NCI-H1694 (cell line): Measurements from ENCODE around the gene LZIC.
A peak's percentile ranks its signal among the peaks of the same experiment; 100 is the strongest.

Experiments used
- DNase-seq: peaks from one replicate; lab custom pipeline; 2025; lab: John Stamatoyannopoulos, UW

Gene LZIC

DNA sequence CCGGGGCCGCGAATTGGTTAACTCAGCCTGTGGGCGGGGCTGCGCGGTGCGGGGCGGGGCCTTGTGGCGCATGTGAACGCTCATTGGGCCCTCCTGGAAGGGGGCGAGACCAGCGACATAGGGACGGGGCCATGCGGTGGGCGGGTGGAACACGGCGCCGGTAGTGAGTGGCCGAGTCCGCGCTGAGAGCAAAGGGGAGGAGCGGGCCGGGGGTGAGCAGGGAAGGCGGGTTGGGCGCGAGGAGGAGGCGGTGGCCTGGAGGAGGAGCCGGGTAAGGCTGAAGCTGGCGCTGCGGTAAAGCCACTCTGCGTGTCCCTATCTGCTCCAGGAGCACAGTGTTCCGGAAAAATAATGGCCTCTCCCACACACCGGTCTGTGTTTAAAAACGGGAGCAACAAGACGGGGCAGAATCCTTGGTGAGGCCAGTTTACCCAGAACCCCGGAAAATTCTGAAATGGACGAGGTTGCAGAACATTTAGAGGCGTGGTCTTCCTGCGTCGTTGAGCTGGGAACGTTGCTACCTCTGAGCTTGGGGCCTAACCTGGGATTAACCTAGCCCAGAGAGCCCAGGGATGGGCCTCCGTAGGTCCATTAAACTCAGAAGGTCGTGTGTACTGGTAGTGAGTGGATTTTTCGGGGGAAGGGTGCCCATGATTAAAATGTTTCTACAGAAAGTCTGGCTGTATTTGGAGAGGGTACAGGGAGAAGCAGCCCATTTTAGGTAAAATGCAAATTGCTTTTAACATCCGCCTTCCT lies 32.6 kb downstream of the LZIC start:
- peak; percentile 90 for DNase-seq

DNA sequence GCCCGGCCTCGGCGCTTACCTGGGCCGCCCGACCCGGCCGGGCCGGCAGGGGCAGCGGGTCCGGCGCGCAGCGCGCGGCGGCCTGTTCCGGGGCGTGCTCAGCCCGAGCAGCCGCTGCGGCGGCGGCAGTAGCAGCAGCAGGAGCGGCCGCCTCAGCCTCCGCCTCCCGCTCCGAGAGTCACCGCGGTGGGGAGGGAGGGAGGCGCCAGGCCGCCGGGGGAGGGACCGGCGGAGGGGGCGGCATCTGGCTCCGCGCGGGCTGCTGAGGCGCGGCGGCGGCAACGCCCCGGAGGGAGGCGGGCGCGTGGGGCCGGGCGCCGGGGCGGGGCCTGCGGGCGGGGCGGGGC lies 33.1 kb downstream of the LZIC start, which contains the start of gene CTNNBIP1:
Gene CTNNBIP1 (minus strand): TSS at position 194 of the 347 bp plus-strand sequence. CDS start 38,205 bp downstream, outside the sequence.
- DNase-seq: no peak

DNA sequence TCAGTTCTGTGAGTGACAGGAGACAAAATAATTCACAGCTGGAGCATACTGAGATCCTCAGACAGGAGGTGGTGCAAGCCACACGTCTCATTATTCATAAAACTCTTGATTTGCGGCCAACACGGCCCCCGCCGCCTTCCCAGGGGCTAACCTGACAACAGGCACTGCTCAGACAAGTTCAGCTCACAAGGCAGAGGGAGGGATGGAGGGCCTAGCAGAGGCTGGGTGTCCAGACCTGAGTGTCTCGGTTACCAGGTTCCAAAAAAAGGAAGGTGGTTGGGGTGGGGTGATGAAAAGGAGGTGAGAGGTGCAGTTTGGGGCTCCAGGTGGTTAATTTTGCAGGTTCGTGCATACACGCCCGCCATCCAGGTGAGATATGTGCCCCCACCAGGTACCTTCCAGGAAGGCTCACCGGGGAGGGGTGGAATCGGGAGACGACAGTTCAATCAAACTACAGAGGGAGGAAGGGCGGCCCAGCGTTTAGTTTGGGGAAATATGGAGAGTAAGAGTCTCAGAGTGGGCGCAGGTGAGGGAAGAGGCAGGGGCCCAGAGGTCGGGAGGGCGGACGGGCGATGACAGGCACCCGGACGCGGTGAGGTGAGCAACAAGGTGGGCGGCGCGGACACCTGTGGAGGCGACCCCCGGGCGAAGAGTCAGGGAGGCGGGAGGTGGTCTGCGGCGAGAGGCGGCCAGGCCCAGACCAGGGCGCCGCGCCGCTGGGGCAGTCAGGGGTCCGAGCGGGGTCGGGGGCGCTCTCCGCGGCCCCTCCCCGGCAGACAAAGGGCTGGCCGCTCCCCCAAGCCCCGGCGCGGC lies 33.8 kb downstream of the LZIC start:
- peak; percentile 9 for DNase-seq

DNA sequence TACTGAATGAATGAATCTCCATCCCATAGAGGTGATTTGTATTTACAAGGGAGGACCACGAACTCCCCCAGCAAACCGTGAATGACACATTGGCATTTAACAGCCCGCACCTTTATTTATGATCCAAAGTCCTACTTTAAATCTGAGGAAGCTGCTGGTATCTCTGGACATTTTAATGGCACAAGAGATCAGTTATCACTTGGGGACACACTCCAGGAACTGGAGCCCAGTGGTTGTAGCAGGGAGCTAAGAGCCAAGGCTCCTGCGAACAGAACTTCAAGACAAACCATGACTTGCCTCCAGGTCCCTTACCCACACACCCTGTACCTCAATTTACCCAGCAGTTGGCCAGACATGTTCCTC lies 34.3 kb downstream of the LZIC start:
- DNase-seq: no peak

DNA sequence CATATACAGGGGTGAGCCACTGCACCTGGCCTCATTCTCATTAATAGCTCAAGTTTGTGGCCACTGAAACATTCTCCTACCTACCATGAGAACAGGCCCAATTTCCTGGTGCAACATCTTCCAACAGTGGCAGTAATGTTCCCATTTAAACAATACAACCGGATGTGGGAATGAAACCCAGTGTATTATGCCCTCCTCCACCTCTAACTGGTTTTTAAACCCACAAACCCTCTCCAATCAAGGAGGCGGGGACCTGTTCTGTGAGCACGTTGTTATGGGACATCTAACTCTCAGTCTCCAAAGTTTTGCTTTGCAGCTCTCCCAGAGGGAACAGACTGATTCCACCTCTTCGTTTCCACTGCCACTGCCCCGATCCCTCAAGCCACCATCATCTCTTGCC lies 35.8 kb downstream of the LZIC start:
- no peak for DNase-seq

DNA sequence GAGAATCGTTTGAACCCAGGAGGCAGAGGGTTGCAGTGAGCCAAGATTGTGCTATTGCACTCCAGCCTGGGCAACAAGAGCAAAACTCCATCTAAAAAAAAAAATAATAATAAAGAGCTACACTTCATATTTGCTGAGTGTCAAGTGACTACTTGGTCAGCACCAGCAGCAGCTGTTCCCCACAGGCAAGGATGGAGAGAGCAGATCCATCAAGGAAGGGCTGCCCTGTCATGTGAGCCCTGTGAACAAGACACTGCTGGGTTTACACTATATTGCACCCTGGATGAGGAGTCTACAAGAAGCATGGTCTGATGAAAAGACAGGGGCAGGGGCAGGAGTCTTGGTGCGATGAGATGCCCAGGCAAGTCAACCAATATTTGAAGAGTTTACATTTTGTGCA lies 36.7 kb downstream of the LZIC start:
- DNase-seq: no peak

DNA sequence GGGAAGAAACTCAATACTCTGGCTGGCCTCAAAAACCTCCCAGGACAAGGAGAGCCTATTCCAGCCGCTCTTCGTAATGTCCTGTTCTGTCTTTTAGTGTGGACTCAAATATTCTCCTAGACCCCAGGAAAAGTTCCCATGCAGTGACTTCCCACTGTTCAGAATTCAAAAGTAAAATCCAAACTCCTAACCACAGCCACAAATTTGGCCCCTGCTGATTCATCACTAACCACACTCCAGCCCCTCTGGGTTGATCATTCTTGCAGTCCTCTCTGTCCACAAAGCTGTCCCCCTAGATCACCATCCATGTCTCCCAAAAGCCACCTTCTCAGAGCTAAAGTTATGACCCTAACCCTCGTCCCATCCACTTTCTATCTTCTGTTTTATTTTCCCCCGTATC lies 38.2 kb downstream of the LZIC start:
- DNase-seq: no peak

DNA sequence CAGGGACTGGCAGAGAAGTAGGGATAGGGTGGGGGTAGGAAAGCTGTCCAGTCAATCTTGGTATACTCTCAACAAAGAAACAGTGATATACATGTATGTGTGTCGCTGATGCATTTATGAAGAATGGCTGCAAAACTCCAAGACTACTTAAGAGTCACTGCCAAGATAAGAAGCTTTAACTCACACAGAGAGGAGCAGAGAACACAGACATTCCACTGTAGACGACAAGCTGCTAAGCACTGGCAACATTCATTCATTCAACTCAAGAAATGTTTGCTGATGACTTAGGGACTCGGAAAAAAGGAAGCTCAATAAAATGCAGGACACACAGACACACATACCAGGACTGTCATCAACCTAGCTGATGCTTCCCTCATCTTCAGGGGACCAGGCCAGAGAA lies 38.6 kb downstream of the LZIC start:
- DNase-seq: no peak

DNA sequence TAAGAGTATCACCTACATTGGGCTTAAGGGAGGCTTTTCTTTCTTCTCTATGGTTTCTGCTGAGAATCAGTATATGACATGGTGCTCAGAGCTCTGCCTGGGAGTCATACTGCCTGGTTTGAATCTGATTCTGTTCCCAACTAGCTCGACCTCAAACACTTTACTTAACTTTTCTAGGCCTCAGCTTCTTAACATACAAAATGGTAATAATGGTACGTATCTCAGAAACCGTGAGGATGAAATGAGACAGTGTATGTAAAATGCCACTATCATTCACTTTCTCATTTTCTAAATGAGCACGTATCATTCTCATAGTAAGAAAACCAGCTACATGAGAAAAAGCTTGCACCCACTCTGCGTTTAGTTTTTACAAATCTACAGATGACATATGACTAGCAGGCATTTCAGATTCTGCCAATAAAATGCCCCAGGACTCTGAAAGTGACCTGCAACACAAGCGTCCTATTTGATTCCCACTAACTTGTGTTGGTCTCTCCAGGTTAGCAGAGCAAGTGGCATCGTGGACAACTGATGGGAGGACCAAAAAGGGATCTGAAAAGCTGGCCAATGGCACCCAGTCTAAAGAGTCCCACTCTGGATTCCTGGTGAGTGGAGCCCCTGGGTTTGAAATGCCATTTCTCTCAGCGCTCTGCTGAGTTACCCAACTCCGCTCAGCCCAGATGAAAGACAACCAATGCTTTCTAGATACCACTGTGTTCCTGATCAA lies 39.2 kb downstream of the LZIC start:
- no peak for DNase-seq

DNA sequence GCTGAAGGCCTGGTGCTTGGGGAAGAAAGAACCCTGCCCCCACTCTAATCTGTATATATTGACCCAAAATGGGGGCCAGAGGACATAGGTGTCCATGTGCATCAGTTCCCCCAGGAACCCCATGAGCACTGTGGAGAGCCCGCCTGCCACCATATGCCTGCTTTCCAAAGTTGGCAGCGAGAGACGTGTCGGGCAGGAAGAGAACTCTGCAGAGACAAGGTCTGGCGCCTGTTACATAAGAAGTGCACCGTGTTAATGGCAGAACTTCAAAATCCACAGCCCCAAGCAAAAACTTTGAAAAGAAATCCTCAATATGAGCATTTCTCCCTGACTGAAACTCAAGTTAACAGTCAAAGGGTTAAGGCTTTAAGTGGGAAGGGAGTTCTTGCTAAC lies 41.1 kb downstream of the LZIC start:
- DNase-seq: peak; percentile 13

DNA sequence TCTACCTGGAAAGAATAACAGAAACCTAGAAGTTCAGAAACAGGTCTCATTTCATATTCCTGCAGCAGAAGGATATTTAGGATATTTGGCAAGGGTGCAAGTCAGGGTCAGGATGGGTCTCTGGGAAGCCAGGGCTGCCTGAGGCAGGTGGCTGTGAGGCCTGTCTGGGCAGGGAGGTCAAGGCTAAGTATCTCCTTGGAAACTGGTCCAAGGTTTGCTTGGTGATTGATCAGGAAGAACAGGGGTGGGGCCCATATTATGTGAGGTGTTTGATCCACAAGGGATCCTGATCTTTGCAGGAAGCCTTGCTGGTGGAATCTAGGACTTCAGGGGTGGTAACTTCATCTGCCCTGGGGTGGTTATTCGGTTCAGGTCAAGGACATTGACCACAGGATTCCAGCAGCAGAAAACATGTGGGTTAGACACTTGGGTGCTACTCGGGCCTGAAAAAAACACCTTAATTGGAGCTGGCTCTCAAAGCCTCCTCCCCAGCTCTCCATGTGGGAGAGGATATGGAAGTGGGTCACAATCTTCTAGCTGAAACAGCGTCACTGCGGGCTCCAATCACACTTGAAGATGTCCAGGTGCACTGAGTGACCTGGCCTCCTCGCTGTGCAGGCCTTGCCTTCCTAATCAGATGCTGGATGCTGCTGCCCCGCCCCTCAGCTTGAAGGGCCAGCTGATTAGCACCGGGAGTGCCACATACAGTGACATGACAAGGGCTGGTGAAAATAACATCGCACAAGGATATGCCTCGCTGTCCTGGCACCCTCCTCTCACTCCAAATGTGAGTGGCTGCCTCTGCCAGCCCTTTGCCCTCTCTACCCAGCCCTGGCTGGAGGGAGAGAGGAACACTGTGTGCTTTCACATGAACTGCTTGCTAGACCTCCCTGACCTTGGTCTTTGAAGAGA lies 41.8 kb downstream of the LZIC start:
- DNase-seq: no peak

DNA sequence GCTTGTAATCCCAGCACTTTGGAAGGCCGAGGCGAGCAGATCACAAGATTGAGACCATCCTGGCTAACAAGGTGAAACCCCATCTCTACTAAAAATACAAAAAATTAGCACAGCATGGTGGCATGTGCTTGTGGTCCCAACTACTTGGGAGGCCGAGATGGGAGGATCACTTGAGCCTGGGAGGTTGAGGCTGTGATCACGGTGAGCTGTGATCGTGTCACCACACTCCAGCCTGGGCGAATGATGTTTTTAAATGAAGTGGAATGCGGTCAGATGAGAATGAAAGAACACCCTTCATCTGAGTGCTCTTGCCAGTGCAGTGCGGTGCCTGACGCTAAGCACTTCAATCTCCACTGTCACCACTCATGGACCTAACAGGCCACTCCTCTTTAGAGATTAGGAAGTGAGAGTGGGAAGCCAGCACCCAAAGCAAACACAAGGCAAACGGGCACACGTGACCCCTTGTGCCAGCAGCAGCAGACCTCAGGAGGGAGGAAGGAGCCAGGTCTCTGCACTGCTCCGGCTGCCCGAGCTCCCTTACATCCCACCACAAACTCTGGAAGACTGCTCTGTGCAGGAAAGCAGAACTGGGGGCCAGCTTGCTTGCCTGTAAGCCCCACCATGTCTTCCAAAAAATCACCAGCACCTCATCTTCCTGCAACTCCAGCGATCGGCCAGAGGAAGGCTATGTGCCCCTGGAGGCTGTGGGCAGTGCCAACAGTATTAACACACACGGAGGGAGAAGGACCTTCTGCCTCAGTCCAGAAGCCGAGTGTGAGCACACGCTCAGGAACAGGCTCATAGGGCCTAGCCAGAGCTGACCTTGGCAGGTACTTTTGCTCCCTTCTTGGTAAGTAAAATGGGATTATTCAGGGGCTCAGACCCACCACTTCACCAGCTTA lies 42.8 kb downstream of the LZIC start:
- DNase-seq: no peak

DNA sequence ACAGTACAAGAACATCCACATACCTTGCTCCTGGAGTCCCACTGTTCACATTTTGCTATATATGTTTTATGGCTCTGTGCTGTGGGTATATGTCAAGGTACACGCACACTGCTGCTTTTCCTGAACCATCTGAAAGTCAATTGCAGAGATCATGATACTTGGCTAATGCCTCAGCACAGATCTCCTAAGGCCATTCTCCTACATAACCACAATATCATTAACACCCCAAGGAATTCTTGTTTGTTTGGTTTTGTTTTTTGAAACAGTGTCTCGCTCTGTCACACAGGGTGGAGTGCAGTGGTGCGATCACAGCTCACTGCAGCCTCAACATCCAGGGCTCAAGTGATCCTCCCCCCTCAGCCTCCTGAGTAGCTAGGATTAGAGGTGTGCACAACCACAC lies 49.1 kb downstream of the LZIC start:
- DNase-seq: no peak

DNA sequence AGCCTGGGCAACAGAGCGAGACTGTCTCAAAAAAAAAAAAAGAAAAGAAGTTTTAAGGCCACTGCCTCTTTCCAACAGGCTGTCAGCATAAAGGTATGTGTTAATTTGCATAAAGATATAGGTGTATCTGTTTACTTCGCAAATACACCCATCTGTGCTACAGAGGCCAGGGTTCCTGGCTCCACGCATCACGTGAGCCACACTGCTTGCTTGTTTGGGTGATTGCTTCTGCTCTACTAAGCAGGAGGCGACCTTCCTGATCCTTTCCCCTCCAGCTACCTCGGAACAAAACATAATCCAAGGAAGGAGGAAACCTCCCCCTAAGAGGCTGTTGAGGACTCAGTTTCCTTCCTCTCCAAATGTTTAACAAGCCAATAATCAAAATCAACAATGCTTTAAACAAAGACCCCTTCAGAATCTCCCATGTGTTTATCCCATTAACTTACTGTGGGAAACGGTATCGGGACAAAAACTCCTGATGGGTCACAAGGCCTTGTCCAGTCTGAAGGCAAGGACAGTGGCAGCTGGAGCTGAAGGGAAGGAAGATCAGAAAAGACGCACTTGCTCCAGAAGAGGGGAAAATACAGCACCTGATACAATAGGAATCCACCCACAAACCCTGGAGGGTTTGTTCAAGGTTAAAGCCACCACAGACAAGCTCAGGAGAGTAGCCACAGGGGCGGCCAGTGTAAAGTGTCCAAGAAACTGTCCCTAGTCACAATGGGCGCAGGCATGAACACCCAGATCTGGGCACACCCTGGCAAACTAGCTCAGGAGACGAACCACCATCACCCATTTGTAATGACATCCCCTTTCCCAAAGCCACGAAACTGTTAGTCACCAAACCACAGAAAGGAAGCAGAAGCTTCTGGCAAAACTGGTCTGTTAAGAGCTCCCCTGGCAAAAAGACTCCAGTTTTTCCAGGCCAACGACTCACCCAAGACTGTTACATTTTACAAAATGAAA lies 50.3 kb downstream of the LZIC start:
- DNase-seq: no peak

DNA sequence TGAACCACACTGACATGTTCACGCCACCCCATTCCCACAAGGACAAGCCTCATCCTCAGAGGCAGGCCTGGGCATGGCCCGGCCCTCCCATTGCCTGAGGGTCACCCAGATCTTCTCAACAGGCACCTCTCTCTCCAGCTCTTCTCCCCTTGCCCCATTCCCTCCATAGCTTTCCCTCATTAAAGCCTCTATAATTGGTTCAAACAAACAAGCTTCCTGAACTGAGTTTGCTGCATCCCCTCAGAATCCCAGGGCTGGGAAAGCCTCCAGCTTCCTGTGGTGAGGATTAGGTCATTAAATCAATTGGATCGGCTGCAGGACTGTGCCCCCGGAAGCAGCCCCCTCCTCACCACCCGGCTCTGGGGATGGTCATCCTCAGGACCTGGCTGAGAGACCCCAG lies 52.0 kb downstream of the LZIC start:
- DNase-seq: no peak

DNA sequence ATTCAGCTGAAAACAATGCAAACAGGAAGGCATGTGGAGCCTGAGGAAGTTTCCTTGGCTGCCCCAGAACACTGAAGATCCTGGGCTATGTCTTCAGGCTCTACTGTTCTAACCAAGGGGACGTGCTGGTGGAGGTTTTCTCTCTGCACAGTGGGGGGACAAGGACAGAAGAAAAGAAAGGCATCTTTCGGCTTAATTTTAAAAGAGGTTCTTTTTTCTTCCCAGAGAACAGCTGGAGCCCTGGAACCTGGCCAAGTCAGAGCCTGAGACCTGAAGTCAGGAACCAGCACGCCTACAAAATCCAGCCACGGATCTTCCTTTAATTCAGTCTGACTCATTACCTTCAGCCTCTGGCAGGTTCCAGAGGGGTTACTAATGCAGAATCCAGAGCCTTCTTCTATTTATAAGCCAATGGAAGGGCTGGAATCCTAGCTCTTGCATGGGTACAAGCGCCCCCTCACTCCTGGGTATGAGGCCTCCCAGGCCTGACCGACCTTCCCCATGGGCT lies 52.9 kb downstream of the LZIC start:
- DNase-seq: peak; percentile 9

DNA sequence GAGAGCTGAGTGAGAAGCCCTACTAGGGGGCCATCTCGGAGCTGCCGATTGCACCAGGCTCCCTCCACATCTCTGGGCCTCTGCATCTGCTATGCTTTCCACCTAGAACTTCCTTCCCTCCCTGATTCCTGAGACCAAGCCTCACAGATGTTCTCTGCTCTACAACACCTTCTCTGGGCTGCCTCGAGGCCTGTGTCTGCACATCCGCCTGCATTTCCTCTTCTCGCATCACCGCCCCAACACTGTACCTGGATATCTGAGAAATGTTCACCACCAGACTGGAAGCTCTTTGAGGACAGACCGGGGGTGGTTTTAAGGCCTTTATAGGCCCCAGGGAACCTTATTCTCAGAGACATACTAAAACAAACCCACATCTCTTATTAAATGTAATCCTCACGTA lies 53.8 kb downstream of the LZIC start:
- no peak for DNase-seq

DNA sequence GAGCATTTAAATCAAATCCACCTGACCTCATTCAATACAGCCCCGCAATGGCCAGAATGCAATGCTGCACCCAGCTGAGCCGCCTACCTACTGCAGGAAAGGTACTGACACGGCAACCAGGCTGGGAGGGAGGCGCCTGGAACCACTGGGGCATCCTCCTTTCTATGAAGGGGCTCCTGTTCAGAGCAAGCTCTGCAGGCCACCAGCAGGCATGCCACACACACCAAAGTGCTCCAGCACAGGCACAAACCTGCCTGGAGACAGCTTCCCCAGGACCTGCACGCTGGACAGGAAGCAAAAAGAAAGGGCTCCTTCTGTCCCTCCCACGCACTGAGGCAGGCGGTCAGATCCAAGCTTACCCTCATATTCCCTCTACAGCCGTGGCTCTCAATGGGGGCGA lies 54.3 kb downstream of the LZIC start:
- no peak for DNase-seq

DNA sequence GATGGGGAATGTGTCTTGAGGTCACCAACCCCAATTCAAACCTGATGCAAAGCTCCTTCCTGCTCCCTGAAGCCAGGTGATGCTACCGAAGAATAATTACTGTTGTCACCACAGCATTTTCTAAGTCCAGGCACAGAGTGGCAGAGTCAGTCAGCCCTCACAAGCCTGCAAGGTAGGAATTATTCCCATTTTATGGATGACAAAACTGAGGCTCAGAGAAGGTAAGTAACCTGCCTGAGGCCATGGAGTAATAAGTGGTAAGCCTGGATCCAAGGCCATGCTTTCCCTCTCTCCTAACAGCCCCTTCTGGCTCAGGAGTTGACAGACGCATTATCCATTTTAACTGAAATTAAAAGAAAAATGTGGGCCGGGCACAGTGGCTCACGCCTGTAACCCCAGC lies 56.1 kb downstream of the LZIC start:
- DNase-seq: no peak
